ENCODE data around the gene NOC2L. TPM values are rescaled to one million over a fixed set of nuclear protein-coding genes. Genes with fewer than 3 reads are reported as not detected.

Gene NOC2L
- polyA plus RNA-seq, 1 donor (not counting 4 experiments of a cell fraction or from before 2014, with no cell fraction given), result 51.8 TPM

DNA sequence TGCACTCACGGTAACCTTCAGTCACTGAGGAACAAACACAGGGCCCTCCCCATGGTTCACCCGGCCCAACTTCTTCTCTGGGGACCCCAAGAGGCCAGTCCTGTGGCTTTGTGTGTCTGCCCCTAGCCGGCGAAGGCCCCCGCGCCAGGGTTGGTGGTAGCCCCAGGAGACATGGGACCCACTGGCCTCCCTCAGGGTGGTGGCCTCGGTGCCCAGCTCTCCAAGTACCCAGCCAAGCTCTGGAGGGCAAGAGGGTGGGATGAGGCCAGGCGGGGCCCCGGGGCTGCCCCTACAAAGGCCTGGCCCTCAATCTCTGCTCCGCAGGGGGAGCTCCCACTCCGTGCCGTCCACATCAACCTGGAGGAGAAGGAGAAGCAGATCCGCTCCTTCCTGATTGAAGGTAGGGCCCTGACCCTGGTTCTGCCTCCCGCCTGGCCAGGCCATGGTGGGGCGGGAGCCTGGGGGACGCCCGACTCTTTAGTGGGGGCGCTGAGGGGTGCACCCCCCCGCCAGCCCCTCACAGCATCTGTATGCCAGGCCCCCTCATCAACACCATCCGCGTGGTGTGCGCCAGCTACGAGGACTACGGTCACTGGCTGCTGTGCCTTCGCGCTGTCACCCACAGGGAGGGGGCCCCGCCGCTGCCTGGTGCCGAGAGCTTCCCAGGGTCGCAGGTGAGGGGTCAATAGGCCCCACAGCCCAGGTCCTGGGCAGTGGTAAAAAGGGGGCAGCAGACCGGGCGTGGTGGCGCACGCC lies 12.9 kb upstream of the NOC2L start:
- no peak overlapping the region for H3K4me2 ChIP-seq (ENCODE audit: control insufficient read depth, extremely low read depth, insufficient read depth, low read depth, low read length)
- dilution Hi-C loops (cut with MboI; ENCODE audit: extremely low pct_ligation_motif_present, low sequenced_read_pairs), result no loop called here
- DNase-seq (ENCODE audit: low read depth, low spot score) (no peak), FAIRE-seq (no peak)
- H2AFZ ChIP-seq (ENCODE audit: control insufficient read depth, low read length), result no peak overlapping the region
- peaks cover 0 to 3% of the 10 kb centered on the region in 2 experiments for H3K36me3 ChIP-seq (ENCODE audit: control insufficient read depth in 2 of 2, extremely low read depth in 1 of 2, insufficient read depth in 2 of 2, low read length in 2 of 2)
- no peak overlapping the region for H3K4me3 ChIP-seq (ENCODE audit: control insufficient read depth in 2 of 3, extremely low read depth in 1 of 3, insufficient read depth in 2 of 3, low read depth in 1 of 3, low read length in 3 of 3)
- H4K20me1 ChIP-seq (ENCODE audit: control insufficient read depth, extremely low read depth, insufficient read depth, low read length), result no peaks in the 10 kb centered on the region
- TF ChIP-seq, protein P1, sequence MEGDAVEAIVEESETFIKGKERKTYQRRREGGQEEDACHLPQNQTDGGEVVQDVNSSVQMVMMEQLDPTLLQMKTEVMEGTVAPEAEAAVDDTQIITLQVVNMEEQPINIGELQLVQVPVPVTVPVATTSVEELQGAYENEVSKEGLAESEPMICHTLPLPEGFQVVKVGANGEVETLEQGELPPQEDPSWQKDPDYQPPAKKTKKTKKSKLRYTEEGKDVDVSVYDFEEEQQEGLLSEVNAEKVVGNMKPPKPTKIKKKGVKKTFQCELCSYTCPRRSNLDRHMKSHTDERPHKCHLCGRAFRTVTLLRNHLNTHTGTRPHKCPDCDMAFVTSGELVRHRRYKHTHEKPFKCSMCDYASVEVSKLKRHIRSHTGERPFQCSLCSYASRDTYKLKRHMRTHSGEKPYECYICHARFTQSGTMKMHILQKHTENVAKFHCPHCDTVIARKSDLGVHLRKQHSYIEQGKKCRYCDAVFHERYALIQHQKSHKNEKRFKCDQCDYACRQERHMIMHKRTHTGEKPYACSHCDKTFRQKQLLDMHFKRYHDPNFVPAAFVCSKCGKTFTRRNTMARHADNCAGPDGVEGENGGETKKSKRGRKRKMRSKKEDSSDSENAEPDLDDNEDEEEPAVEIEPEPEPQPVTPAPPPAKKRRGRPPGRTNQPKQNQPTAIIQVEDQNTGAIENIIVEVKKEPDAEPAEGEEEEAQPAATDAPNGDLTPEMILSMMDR (optimal IDR thresholded peaks at IDR 0.05 in 1 of 3, IDR thresholded peaks at IDR 0.05 in 1 of 3, conservative IDR thresholded peaks at IDR 0.05 in 1 of 3; ENCODE audit: extremely low read depth in 1 of 3, insufficient read depth in 2 of 3, low read length in 3 of 3), result no peak
- TF ChIP-seq EZH2 (IDR thresholded peaks at IDR 0.05; ENCODE audit: low read length), result no peak
- no peaks in the 10 kb centered on the region for H3K79me2 ChIP-seq (ENCODE audit: control insufficient read depth, insufficient read depth, low read length)
- H3K9me3 ChIP-seq (ENCODE audit: control insufficient read depth, low read depth, low read length), result no peaks in the 10 kb centered on the region
- H3K9me1 ChIP-seq (ENCODE audit: control insufficient read depth, extremely low read depth, insufficient read depth, low read length), result no peaks in the 10 kb centered on the region
- no peak overlapping the region for H3K27ac ChIP-seq (ENCODE audit: control insufficient read depth, insufficient read depth, low read length)
- H3K27me3 ChIP-seq (ENCODE audit: control insufficient read depth, extremely low read depth, insufficient read depth, low read length), result no peaks in the 10 kb centered on the region
- peaks cover 14% of the 10 kb centered on the region for H3K4me1 ChIP-seq (ENCODE audit: control insufficient read depth, extremely low read depth, insufficient read depth, low read length)
- no peak overlapping the region for H3K9ac ChIP-seq (ENCODE audit: control insufficient read depth, extremely low read depth, insufficient read depth, low read length)

DNA sequence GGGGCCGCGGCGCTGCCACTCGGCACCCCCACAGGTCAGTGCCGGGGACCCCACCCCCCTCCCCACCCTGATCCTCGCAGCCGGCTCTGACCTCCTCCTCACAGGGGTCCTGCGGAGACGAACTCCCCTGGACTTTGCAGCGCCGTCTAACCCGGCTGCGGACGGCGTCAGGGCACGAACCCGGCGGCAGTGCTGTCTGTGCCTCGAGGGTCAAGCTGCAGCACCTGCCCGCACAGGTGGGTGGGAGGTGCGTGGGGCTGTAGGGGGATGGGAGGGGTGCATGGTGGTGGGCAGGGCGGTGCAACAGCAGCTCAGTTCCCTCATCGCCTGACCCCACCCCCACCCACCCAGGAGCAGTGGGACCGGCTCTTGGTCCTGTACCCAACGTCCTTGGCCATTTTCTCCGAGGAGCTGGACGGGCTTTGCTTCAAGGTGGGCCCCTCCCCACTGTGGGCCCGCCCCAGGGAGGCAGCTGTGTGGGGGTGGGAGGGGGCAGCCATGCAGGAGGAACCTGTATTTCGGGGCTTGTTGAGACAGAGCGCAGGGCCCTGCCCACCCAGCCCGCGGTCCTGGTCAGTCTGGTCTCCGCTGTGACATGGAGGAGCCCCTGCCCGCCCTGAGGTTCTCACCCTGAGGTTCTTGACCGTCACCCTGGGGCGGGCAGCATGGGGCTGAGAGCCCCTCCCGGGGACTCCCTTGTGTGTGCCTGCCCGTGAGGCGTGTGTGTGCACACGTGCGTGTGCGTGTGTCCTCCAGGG lies 12.1 kb upstream of the NOC2L start:
- Histone ChIP-seq H2AFZ (ENCODE audit: control insufficient read depth, low read length) (no peak overlapping the region), H3K79me2 (ENCODE audit: control insufficient read depth, insufficient read depth, low read length) (no peaks in the 10 kb centered on the region), H3K9me1 (ENCODE audit: control insufficient read depth, extremely low read depth, insufficient read depth, low read length) (no peaks in the 10 kb centered on the region), H3K9ac (ENCODE audit: control insufficient read depth, extremely low read depth, insufficient read depth, low read length) (no peak overlapping the region), H4K20me1 (ENCODE audit: control insufficient read depth, extremely low read depth, insufficient read depth, low read length) (no peaks in the 10 kb centered on the region), H3K4me1 (ENCODE audit: control insufficient read depth, extremely low read depth, insufficient read depth, low read length) (peaks cover 12% of the 10 kb centered on the region), H3K27me3 (ENCODE audit: control insufficient read depth, extremely low read depth, insufficient read depth, low read length) (no peaks in the 10 kb centered on the region), H3K4me3 (ENCODE audit: control insufficient read depth in 2 of 3, extremely low read depth in 1 of 3, insufficient read depth in 2 of 3, low read depth in 1 of 3, low read length in 3 of 3) (no peak overlapping the region), H3K27ac (ENCODE audit: control insufficient read depth, insufficient read depth, low read length) (no peak overlapping the region), H3K4me2 (ENCODE audit: control insufficient read depth, extremely low read depth, insufficient read depth, low read depth, low read length) (no peak overlapping the region), H3K36me3 (ENCODE audit: control insufficient read depth in 2 of 2, extremely low read depth in 1 of 2, insufficient read depth in 2 of 2, low read length in 2 of 2) (peaks cover 0 to 3% of the 10 kb centered on the region in 2 experiments), H3K9me3 (ENCODE audit: control insufficient read depth, low read depth, low read length) (no peaks in the 10 kb centered on the region)
- dilution Hi-C loops (cut with MboI; ENCODE audit: extremely low pct_ligation_motif_present, low sequenced_read_pairs), result no loop called here
- FAIRE-seq, result no peak
- TF ChIP-seq, protein P1 (optimal IDR thresholded peaks at IDR 0.05 in 1 of 3, IDR thresholded peaks at IDR 0.05 in 1 of 3, conservative IDR thresholded peaks at IDR 0.05 in 1 of 3; ENCODE audit: extremely low read depth in 1 of 3, insufficient read depth in 2 of 3, low read length in 3 of 3), result no peak
- no peak for TF ChIP-seq EZH2 (IDR thresholded peaks at IDR 0.05; ENCODE audit: low read length)
- DNase-seq (ENCODE audit: low read depth, low spot score), result no peak

Data from keratinocyte (primary cell).